Pons (tissue), 1 donor: ENCODE measurements around the gene EXOC6B.

Experiments used
- DNase-seq: peaks from one replicate; pipeline ENCODE4 v3.0.0-alpha.2; 2016; ENCODE audit warnings: low spot score

Gene EXOC6B

GRCh38 chr2:72210470-72210869, 615.4 kb downstream of the EXOC6B start:
- DNase-seq: no peak

DNA sequence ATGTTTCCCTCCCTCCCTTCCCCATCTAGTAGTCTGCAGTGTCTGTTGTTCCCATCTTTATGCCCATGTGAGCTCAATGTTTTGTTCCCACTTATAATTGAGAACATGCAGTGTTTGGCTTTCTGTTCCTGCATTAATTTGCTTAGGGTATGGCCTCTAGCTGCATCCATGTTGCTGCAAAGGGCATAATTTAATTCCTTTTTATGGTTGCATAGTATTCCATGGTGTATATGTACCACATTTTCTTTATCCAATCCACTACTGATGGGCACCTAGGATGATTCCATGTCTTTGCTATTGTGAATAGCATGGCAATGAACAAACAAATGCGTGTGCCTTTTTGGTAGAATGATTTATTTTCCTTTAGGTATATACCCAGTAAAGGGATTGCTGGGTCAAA, 617.6 kb downstream of the EXOC6B start:
- no peak for DNase-seq

DNA sequence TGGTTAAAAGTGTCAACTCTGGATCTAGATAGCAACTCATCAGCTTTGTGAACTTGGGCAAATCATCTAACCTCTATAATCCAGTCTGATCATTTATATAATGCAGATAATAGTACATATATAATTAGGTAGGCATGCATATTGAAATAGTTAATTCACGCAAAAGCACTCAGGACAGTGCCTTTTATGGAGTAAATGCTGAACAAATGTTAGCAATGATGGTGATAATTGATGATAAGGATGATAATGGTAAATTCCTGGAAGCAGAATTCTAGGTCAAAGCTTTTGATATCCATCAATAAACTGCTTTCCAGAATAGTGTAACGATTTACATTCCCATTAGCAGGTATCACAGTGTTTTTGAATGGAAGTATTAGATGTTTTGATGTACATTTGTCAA, 618.5 kb downstream of the EXOC6B start:
- DNase-seq: no peak

- DNase-seq: peak; percentile 24
Measured at GRCh38 chr2:72205504-72205881, 620.3 kb downstream of the EXOC6B start.

DNA sequence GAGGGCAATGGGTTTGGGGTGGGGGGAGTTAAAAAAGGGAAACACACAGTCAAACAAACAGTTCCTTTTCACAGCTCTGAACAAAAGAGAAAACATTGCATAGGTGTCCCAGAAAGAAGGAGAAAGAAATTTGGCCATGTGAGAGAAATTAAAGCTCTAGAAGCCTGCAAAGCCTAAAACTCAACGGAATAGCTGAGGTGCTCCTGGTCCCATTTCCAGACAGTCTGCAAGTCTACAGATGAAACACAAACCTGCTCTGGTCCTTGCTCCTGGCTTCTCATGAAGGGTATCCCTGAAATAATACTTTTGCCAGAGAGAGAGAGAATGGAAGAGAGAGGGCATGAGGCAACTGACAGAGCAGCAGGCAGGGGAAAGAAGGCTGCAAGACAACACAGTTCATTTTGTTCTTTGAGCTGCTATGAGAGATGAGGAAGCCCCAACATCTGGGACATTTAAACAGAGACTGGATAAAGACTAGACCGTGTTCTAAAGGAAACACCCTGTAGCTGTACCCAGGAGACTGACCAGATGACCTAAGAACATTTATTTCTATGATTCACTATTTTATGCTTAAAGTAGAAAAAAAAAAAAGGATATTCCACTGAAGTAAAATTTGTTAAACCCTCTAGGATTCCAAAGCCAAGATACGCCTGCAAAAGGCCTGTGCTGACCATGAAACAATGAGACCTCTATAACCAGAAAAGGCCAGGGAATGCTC, 620.9 kb downstream of the EXOC6B start:
- peak; percentile 45 for DNase-seq

DNA sequence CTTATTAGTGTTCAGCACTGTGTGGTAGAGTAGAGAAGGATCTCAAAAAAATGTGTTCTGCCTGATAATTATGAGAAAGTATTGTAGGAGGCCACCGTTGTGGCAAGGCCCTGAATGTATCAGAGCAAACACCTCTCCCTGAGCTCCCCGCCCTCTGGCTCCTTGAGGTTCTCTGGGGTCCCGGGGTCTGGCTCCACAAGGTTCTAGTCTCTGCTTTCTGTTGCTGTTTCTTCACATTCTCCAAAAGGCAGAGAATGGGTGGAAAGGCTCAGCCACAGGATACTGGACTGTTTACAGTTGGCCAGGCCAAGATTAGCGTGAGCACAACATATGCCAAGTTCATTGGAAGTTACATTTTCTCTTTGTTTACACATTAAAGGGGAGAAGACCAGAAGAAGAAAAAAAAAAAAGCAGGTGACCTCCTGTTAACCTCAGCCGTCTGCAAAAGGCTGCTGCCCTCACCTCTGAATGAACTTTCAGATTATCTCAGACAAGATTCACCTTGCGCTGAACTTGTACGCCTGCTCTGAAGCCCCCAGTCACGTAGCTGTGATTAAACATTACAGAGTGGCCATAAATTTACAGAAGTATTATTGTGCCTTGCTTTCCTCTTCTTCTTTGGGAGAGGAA, 621.6 kb downstream of the EXOC6B start:
- no peak for DNase-seq

- DNase-seq: no peak
Measured at GRCh38 chr2:72198532-72199241, 627.1 kb downstream of the EXOC6B start.

GRCh38 chr2:72193723-72194122, 632.1 kb downstream of the EXOC6B start:
- DNase-seq: no peak

GRCh38 chr2:72191441-72191840, 634.4 kb downstream of the EXOC6B start:
- no peak for DNase-seq

- no peak for DNase-seq
Measured at GRCh38 chr2:72185206-72185605, 640.6 kb downstream of the EXOC6B start.

GRCh38 chr2:72183466-72183865, 642.4 kb downstream of the EXOC6B start:
- no peak for DNase-seq

DNA sequence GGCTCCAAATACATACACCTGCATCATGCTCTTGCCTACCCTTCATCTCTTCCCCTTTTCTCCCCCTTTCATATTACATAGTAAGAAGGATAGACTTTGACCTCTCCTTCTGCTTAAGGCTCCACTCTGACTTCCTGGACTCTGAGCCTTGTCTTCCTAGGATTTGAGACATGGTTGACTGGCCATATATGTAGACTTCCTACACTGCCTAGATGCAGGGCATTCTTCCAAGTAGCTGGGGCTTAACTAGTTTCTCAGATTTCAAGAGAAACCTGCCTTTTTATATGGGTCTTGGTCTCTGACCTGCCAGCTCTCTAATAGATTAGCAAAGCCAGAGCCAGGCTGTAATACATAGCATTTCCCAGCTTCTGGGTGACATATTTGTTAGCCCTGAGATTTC, 642.8 kb downstream of the EXOC6B start:
- DNase-seq: no peak

DNA sequence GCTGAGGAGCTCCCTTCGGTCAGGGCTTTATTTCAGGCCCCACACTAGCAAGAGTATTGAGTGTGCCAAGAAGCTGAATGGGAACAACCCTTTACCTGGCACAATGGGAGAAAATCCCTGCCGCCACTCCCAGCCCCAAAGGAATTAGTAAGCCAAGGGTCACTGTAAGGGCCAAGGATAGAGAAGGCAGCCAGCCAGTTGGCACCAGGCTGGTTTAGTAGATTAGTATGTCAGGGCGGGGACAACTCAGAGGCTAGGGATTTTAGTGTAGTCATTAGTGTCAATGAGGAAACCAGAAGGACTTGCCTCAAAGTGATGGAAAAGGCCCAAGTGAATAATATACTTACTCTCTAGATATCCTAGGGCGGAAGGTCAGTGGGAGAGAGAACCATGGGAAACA, 643.3 kb downstream of the EXOC6B start:
- DNase-seq: no peak

GRCh38 chr2:72181616-72182015, 644.2 kb downstream of the EXOC6B start:
- DNase-seq: no peak

DNA sequence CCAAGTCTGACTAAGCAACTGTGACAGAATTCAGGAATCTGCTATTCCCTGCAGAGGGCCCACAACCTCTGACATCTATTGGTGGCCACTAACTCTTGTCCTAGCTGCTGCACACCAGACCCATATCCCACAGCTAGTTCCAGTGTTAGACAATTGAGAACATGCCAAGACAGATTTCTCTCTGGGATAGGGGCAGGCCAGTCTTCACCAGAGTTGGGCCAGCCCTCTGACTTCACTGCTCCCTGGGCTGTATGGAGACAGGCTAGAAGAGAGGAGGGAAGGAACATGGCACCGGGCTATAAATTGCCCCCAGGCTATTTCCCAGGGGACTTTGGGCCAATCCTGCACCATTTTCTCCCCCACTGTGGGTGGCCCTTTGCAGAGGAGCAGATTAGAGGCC, 645.5 kb downstream of the EXOC6B start:
- no peak for DNase-seq

DNA sequence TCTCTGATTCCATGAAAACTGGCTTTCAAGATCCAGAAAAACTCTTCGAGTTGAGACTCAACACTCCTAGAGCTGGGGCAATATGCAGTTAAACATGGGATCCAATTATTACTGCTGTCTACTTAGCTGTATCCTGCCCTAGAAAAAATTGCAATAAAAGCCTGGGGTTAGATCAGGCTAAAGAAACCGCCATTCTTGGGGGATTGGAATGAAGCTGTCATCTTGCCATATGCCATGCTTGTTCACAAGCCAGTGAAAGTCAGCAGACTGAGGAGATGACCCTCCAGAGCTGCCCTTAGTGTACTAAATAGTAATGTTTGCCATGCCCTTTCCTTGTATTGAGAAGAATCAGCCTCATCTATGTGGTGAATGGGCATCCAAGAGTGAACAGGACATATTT, 647.3 kb downstream of the EXOC6B start:
- DNase-seq: no peak

- DNase-seq: no peak
Measured at GRCh38 chr2:72176281-72176680, 649.6 kb downstream of the EXOC6B start.

- DNase-seq: no peak
Measured at GRCh38 chr2:72175636-72176035, 650.2 kb downstream of the EXOC6B start.

DNA sequence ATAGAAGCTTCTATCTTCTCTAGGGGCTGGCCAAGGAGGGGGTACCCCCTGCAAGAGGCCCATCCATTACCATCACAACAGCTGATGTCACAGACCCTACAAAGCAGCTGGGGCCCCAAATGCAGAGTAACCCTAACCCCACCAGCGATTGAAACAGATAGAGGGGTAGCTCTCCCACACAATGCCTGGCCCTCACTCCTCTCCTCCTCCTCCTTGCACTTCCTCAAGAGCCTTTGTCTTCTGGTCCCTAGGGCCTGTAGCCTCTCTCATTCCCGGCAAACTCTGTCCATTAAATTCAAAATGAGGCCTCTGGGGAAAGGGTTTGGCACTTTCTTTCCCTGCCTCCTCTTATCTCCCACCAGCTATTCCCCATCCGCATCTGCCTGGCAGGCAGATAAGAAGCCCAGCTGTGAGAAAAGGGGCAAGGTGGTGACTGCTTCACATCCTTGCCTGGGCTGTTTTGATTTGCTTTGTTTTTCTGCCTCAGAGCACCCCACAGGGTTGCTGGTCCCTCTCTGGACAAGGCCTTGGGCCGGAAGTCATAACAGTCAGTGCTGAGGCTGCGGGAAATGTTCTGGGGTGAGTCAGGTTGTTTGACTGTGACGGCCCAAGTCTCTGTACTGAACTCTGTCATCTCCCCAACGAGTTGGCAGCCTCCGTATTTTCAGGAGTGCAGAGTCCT, 652.1 kb downstream of the EXOC6B start:
- no peak for DNase-seq

- no peak for DNase-seq
Measured at GRCh38 chr2:72172478-72172877, 653.4 kb downstream of the EXOC6B start.

- DNase-seq: no peak
Measured at GRCh38 chr2:72166279-72166678, 659.6 kb downstream of the EXOC6B start.

DNA sequence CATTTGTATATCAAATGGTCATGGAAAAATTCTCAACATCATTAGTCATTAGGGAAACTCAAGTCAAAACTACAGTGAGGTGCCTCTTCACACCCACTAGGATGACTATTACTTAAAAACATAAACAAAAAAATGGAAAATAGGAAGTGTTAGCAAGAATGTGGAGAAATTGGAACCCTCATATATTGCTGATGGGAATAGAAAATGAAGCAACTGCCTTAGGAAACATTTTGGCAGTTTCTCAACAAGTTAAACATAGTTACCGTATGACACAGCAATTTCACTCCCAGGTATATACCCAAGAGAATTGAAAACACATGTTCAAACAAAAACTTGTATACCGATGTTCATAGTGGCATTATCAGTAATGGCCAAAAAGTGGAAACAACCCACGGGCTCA, 660.0 kb downstream of the EXOC6B start:
- DNase-seq: no peak

DNA sequence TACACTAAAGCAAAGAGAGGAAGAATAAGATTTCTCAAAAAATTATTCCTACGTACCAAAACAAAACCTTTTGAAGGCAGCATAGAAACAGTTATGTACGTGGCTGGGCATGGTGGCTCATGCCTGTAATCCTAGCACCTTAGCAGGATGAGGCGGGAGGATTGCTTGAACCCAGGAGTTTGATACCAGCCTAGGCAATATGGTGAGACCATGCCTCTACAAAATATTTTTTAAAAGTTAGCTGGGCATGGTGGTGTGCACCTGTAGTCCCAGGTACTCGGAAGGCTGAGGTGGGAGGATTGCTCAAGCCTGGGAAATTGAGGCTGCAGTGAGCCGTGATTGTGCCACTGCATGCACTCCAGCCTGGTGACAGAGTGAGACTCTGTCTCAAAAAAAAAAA, 663.3 kb downstream of the EXOC6B start:
- no peak for DNase-seq
